Measurements from ENCODE around the gene FHL2.

FHL2 gene

GRCh38 chr2:105398336-105399206 lies at the start of gene FHL2:
FHL2 (minus strand) TSS chr2:105399051; CDS start chr2:105386516, 12,535 bp downstream.
- peak; percentile 92 for DNase-seq (ENCODE audit: low spot score)
- TF ChIP-seq, protein P1, sequence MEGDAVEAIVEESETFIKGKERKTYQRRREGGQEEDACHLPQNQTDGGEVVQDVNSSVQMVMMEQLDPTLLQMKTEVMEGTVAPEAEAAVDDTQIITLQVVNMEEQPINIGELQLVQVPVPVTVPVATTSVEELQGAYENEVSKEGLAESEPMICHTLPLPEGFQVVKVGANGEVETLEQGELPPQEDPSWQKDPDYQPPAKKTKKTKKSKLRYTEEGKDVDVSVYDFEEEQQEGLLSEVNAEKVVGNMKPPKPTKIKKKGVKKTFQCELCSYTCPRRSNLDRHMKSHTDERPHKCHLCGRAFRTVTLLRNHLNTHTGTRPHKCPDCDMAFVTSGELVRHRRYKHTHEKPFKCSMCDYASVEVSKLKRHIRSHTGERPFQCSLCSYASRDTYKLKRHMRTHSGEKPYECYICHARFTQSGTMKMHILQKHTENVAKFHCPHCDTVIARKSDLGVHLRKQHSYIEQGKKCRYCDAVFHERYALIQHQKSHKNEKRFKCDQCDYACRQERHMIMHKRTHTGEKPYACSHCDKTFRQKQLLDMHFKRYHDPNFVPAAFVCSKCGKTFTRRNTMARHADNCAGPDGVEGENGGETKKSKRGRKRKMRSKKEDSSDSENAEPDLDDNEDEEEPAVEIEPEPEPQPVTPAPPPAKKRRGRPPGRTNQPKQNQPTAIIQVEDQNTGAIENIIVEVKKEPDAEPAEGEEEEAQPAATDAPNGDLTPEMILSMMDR (IDR thresholded peaks at IDR 0.05; ENCODE audit: extremely low read depth, missing control alignments): peak; percentile 49

- TF ChIP-seq, protein P1 (IDR thresholded peaks at IDR 0.05; ENCODE audit: extremely low read depth, missing control alignments): no peak
- no peak for DNase-seq (ENCODE audit: low spot score)
These were observed 48.6 kb upstream of the FHL2 start for GRCh38 chr2:105447476-105447875.

DNA sequence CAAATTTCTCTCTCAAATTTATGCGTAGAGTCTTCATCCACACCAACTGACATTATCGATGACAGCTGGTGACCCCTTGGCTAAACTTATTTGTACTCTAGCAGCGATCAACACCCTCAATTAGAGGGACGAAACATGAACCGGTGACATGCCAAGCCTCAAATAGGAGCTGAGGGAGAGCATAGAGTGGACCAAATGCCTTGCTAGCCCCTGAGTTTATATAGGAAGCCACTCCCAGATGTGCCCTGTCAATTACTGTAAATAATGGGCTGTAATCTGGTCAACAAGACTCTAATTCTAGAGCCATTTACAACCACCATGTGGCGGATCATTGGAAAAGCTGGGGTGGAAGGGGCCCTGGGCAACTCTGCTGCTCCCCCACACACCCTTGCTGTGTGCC lies 47.6 kb upstream of the FHL2 start:
- TF ChIP-seq, protein P1 (IDR thresholded peaks at IDR 0.05; ENCODE audit: extremely low read depth, missing control alignments): no peak
- no peak for DNase-seq (ENCODE audit: low spot score)

DNA sequence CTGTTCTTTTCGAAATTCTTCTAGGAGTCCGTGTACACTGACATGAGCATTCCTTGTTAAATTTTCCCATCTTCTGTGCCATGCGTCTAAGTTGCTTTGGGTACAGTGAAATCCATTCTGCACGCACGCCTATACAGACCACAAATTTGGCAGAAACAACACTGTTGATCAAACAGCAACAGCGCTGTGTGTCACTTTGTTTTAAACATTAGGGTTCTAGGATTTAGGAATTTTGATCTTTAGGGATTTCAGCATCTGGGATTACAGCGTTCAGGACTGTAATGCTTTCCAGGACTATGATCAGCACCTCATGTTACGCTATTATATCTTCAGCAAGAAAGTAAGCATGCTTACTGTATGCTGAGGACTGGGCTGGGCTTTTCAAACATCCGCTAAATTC lies 47.1 kb upstream of the FHL2 start:
- TF ChIP-seq, protein P1 (IDR thresholded peaks at IDR 0.05; ENCODE audit: extremely low read depth, missing control alignments): no peak
- DNase-seq (ENCODE audit: low spot score): no peak

GRCh38 chr2:105445498-105445897 lies 46.6 kb upstream of the FHL2 start:
- no peak for DNase-seq (ENCODE audit: low spot score)
- TF ChIP-seq, protein P1 (IDR thresholded peaks at IDR 0.05; ENCODE audit: extremely low read depth, missing control alignments): no peak

- TF ChIP-seq, protein P1 (IDR thresholded peaks at IDR 0.05; ENCODE audit: extremely low read depth, missing control alignments): no peak
- no peak for DNase-seq (ENCODE audit: low spot score)
These were observed 45.1 kb upstream of the FHL2 start for GRCh38 chr2:105443617-105444598.
